ENCODE results near the gene GRAMD1A.

The GRAMD1A gene

DNA sequence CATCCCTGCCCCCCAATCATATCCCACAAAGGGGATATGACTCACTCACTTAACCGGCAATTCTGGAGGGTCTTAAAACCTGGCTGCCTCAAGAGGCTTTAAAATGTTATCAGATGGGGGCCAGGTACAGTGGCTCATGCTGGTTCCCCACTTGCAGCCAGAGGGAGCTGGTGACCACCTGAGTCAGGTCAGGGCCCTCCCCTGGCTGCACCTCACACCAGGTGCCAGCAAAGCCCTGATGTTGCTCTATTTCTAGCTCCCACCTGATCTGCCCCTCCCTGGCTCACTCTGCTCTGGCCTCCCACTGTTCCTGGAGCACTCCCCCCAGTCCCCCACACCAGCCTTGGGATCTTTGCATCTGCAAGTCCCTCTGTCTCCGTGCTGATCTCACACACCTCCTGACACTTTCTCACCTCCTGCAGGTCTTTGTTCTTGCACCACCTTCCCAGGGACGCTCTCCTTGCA is 55.6 kb downstream of the GRAMD1A start:
- no peak for DNase-seq (ENCODE audit: low spot score)

DNA sequence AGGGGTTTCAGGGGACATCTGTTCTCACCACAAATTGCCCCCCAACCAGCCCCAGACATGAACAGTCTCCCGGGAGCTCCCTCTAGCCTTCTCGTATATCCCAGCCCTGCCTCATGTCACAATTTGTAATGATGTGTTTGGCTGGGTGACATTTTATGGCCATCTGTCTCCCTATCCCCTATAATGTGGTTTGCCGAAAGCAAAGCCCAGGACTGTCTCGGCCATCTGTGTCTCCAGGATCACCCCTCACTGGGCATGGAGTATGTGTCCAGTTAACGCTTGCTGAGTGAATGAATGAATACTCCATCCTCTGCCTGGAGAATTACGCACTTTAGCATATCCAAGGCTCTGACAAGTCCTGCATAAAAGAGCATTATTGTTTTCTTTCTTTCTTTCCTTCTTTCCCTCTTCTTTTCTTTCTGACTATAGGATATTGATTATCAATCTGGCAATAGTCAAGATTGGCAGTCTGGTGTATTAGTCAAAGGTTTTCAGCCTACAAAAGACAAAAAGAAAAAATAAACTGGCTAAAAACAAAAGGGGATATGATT is 56.5 kb downstream of the GRAMD1A start:
- DNase-seq (ENCODE audit: low spot score): no peak

- no peak for DNase-seq (ENCODE audit: low spot score)
Observed at GRCh38 chr19:35058370-35058769, 58.2 kb downstream of the GRAMD1A start.

DNA sequence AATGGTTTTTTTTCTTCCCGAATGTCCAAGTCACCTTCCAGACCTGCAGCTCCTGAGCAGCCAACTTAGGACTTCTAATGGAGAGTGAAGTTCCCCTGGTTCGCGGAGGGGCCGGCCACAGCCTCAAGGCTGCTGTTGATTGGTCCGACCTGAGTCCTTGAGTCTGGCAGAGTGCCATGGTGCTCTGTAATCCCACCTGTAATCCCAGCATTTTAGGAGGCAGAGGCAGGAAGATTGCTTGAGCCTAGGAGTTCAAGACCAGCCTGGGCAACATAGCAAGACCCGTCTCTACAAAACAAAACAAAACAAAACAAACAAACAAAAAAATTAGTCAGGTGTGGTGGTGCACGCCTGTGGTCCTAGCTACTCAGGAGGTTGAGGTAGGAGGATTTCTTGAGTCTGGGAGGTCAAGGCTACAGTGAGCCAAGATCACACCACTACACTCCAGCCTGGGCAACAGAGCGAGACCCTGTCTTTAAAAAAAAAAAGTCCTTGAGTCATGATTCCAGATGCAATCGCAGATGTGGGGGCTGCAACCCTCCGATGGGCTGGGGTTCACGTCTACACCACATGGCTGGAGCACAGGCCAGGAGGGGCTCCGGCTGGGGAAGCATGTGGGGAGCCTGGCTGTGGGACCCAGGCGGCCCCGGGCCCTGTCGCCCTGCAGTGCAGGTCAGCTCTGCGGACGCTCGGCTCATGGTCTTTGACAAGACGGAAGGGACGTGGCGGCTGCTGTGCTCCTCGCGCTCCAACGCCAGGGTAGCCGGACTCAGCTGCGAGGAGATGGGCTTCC is 59.1 kb downstream of the GRAMD1A start:
- DNase-seq (ENCODE audit: low spot score): no peak

- DNase-seq (ENCODE audit: low spot score): no peak
Observed at GRCh38 chr19:35059799-35060091, 59.6 kb downstream of the GRAMD1A start.

GRCh38 chr19:35060160-35060855 is 60.2 kb downstream of the GRAMD1A start:
- DNase-seq (ENCODE audit: low spot score): no peak

DNA sequence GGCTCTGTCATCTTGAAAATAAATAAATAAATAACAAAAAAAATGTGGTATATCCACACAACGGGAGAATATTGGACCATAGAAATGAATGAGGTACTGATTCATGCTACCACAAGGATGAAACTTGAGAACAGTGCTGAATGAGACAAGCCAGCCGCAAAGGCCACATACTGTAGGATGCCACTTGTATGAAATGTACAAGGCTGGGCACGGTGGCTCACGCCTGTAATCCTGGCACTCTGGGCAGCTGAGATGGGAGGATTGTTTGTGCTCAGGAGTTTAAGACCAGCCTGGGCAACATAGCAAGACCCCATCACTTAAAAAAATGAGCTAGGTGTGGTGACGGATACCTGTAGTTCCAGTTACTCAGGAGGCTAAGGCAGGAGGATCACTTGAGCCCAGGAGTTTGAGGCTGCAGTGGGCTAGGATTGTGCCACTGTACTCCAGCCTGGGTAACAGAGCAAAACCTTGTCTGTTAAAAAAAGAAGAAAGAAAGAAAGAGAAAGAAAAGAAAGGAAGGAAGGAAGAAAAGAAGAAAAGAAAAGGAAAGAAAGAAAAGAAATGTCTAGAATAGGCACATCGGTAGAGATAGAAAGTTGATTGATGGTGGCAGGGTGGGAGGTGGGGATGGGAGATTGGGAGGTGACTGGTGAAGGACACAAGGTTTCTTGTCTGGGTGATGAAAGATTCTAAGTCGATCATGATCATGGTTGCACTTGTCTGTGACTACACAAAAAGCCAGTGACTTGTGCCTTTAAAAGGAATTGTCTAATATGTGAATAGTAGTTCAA is 61.7 kb downstream of the GRAMD1A start:
- no peak for DNase-seq (ENCODE audit: low spot score)

DNA sequence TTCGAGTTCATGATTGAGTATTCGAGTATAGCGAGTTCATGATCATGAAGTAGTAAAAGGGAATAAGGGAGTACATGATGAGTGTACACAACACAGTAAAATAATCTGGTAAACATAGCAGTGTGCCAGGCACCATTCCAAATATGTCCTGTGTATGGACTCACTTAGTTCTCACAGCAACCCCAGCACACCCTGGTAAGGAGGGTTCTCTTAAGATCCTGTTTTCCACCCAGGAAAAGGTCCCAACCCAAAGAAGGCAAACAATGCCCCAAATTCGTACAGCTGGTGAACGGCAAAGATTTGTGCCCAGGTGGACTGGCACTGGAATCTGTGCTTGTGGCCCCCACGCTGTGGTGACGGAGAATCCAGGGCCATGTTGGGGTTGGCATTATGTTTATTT is 62.8 kb downstream of the GRAMD1A start:
- DNase-seq (ENCODE audit: low spot score): no peak

GRCh38 chr19:35063940-35064818 is 64.1 kb downstream of the GRAMD1A start:
- DNase-seq (ENCODE audit: low spot score): peak; percentile 75

DNA sequence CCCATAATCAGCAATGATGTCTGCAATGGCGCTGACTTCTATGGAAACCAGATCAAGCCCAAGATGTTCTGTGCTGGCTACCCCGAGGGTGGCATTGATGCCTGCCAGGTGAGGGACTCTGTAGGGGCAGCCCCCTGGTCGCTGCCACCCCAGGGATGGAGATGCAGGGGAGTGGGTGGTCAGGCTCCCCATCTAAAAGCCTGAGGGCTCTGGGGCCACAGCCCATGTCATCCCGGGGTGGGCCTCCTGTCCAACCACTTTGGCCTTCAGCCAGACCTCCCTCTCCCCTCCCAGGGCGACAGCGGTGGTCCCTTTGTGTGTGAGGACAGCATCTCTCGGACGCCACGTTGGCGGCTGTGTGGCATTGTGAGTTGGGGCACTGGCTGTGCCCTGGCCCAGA is 65.5 kb downstream of the GRAMD1A start:
- DNase-seq (ENCODE audit: low spot score): no peak

- DNase-seq (ENCODE audit: low spot score): no peak
Observed at GRCh38 chr19:35066121-35066520, 66.0 kb downstream of the GRAMD1A start.

GRCh38 chr19:35066691-35067563 is 66.8 kb downstream of the GRAMD1A start:
- DNase-seq (ENCODE audit: low spot score): peak; percentile 89

GRCh38 chr19:35068941-35069634 is 69.0 kb downstream of the GRAMD1A start:
- no peak for DNase-seq (ENCODE audit: low spot score)

- no peak for DNase-seq (ENCODE audit: low spot score)
Observed at GRCh38 chr19:35069696-35070095, 69.6 kb downstream of the GRAMD1A start.

- no peak for DNase-seq (ENCODE audit: low spot score)
Observed at GRCh38 chr19:35070471-35070870, 70.3 kb downstream of the GRAMD1A start.

DNA sequence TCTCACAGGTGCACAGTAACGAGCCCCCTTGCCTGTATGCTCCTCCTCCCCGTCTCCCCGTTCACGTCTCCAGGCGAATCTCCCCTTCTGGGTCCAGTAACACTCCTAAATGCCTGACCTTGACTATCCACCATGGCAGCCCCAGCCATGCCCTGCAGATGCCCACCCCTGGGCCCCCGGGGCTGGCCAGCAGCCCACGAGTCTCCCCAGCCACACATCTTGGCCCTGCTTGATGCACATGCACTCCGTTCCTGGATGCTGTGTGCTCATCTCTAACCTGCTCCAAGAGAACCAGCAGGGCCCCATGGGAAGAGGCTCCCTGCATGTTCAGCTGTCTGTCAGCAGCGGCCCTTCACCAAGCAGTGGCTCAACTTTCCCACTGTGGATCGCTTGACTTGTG is 73.4 kb downstream of the GRAMD1A start:
- no peak for DNase-seq (ENCODE audit: low spot score)

- DNase-seq (ENCODE audit: low spot score): no peak
Observed at GRCh38 chr19:35073941-35074340, 73.8 kb downstream of the GRAMD1A start.

GRCh38 chr19:35074426-35075201 is 74.5 kb downstream of the GRAMD1A start:
- no peak for DNase-seq (ENCODE audit: low spot score)

All from AG08396 (cell line).